SK-N-MC (cell line): ENCODE data around the gene PHKB.

Source experiments
- EZH2 ChIP-seq: fragments of 200-600 bp; sonication (generic); IDR thresholded peaks from one replicate; pipeline ENCODE4 v1.6.1; 2017; ENCODE audit warnings: antibody characterized with exemption
- FOXP2 ChIP-seq: optimal IDR thresholded peaks from 2 replicates; pipeline ENCODE3; 2011; ENCODE audit warnings: mild to moderate bottlenecking, moderate library complexity; ENCODE audit not compliant: insufficient read depth; ENCODE audit errors: extremely low read length, control extremely low read depth

GRCh38 chr16:47475786-47476185 lies 14.7 kb downstream of the PHKB start:
- TF ChIP-seq EZH2 (no peak), FOXP2 (no peak)
